Measurements from ENCODE around the gene CCL23.

- TF ChIP-seq CTCF (IDR thresholded peaks at IDR 0.05; ENCODE audit: insufficient read depth, low read length, poor library complexity, severe bottlenecking) (no peak), EZH2phosphoT487 (conservative IDR thresholded peaks at IDR 0.05; ENCODE audit: low read length) (no peak)
Measured at GRCh38 chr17:36001110-36001771, 16.5 kb downstream of the CCL23 start, which contains the start of gene CCL15.
